ENCODE data around the gene TBC1D2B.

DNA sequence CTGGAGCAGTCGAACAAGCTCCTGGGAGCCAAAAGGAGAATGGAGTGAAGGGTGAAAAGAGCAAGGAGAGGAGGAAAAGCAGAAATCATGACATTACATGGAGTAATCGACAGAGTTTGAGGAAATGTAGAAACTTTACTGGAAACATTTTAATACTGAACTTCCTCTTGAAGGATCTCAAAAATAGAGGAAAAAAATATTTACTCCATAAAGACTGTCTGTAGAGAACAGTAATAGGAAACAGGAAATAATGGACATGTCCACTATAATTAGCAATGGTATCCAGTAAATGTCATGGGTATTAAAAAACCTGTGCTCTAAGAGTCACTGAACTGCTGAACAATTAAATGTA is 53.0 kb downstream of the TBC1D2B start:
- TF ChIP-seq, protein P1, sequence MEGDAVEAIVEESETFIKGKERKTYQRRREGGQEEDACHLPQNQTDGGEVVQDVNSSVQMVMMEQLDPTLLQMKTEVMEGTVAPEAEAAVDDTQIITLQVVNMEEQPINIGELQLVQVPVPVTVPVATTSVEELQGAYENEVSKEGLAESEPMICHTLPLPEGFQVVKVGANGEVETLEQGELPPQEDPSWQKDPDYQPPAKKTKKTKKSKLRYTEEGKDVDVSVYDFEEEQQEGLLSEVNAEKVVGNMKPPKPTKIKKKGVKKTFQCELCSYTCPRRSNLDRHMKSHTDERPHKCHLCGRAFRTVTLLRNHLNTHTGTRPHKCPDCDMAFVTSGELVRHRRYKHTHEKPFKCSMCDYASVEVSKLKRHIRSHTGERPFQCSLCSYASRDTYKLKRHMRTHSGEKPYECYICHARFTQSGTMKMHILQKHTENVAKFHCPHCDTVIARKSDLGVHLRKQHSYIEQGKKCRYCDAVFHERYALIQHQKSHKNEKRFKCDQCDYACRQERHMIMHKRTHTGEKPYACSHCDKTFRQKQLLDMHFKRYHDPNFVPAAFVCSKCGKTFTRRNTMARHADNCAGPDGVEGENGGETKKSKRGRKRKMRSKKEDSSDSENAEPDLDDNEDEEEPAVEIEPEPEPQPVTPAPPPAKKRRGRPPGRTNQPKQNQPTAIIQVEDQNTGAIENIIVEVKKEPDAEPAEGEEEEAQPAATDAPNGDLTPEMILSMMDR (IDR thresholded peaks at IDR 0.05): no peak
- TF ChIP-seq POLR2A (IDR thresholded peaks at IDR 0.05): no peak
- TF ChIP-seq EP300 (IDR thresholded peaks at IDR 0.05): no peak
- TF ChIP-seq POLR2AphosphoS5 (IDR thresholded peaks at IDR 0.05): no peak

Measured in upper lobe of left lung (tissue), 4 donors.